Left ventricle myocardium superior (tissue), 1 donor: Measurements from ENCODE around the gene ANO6. TPM values are rescaled to one million over a fixed set of nuclear protein-coding genes. Genes with fewer than 3 reads are reported as not detected.

Source experiments
- ATAC-seq: fragments of 200-7000 bp; cut with Tn5 transposase; one replicate; pipeline ENCODE4 v1.9.1; 2020; ENCODE audit warnings: mild to moderate bottlenecking, moderate library complexity
- DNase-seq: peaks from one replicate; pipeline ENCODE4 v3.0.0-alpha.2; 2020
- intact Hi-C: fragments of 100-400 bp; cut with micrococcal nuclease; formaldehyde crosslinking; loops from one replicate; pipeline ENCODE4 v1.11.0; 2022
- total RNA-seq: library from RNA; stranded (reverse); fragmentation: NEBNext Ultra II Directional; extraction: Animal tissue kit (Norgen Biotek cat#: 25700); gene quantifications from one replicate; pipeline ENCODE4 v1.2.1, GENCODE V29; 2021
- donor health status: DM: no; HTN: yes; CAD: no; lungs with severe emphysema.

The ANO6 gene
- total RNA-seq, 1 donor from 2014 or later: 44.9 TPM

DNA sequence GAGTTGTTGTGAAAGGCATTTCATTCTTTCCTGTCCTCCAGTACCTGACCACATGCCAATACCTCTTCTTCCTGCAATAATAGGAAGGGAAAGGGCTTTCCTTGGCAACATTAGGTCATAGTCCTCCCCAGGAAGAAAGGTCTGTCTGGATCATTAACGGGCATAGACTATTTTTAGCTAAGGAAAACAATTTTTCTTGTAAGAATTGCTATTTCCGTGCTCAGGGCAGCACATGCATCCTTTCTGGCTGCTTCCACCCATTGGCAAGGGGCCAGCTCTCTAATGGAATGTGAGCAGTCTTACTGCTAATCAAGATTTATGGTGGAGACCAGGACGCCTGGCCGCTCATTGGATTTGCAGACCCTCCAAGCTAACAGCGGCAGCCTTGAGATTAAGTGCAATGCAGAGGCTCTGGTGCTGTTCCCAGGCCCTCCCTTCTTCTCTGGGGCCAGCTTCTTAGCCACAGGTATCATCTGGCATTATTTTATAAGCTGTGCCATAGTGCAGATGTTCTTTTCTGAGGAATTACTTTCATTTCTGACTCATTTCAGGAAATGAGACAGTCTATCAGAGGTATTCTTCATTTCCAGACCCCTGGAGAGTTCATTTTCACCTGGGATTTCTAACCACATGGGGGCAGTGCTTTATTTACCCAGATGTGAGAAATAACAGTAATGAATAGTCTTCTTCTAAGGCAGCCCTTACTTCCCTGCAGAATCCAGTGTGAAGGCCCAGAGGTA is 52.9 kb downstream of the ANO6 start:
- DNase-seq (peak; percentile 81), ATAC-seq (peak; percentile 76)
- intact Hi-C loops: no loop called here

GRCh38 chr12:45269412-45269751 is 53.5 kb downstream of the ANO6 start:
- ATAC-seq (no peak), DNase-seq (no peak)
- intact Hi-C loops: no loop called here

- ATAC-seq (no peak), DNase-seq (no peak)
- intact Hi-C loops: no loop called here
Measured at GRCh38 chr12:45270951-45271350, 55.1 kb downstream of the ANO6 start.

DNA sequence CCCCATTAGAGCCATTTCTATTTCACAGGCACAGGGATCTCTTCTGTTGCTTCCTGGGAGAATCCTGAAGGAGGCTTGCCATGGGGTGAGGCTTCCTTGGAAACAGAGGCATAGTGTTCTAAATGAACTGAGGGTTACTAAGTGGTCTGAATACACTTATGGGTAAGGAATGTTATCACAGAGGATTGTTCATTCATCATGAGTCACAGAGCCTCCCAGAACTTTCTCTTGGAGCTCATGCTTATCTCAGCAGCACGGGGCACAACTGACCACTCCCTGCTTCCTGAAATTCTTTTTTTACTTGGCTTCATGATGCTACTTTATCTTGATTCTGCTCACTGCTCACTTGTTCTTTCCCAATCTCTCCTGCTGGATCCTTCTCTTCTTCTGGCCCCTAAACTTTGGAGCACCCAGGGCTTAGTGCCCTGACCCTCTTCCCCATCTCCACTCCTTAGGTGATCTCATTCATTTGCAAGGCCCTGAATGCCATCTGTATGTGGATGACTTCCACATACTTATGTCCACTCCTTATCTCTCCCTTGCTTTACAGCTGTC is 57.9 kb downstream of the ANO6 start:
- intact Hi-C loops: no loop called here

DNA sequence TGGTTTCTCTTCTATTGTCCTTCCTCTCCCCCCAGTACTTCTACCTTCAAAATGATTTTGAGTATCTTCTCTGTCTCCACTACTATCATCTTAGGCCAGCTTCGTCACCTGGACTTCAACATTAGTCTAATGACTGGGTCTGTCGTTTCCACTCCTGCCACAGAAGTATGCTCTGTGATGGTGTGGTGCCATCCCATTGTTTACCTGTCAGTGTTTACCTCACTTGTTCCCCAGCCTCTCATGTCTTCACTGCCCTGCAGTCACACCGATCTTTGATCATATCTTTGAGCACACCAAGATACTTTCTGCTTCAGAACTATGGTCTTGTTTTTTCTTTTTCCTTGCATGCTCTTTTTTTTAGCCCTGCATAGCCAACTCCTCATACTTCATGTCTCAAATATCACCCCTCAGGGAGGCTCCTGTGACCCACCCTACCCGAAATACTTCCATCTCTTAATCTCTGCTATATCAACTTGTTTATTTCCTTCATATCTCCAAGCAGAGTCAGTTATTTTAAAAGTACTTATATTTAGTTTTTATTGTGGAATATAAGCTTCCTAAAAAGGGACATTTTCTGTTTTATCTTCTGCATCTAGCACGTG is 60.4 kb downstream of the ANO6 start:
- ATAC-seq (no peak), DNase-seq (no peak)
- intact Hi-C loops: no loop called here

More for the DNA sequence above, 57.9 kb downstream of the ANO6 start:
- ATAC-seq: peak; percentile 87
- DNase-seq: peak; percentile 35

- intact Hi-C loops: no loop called here
- no peak for DNase-seq
- ATAC-seq: no peak
Measured at GRCh38 chr12:45278447-45278846, 62.6 kb downstream of the ANO6 start.

GRCh38 chr12:45279931-45280830 is 64.3 kb downstream of the ANO6 start:
- DNase-seq: no peak
- intact Hi-C loops: no loop called here
- ATAC-seq: peak; percentile 49

DNA sequence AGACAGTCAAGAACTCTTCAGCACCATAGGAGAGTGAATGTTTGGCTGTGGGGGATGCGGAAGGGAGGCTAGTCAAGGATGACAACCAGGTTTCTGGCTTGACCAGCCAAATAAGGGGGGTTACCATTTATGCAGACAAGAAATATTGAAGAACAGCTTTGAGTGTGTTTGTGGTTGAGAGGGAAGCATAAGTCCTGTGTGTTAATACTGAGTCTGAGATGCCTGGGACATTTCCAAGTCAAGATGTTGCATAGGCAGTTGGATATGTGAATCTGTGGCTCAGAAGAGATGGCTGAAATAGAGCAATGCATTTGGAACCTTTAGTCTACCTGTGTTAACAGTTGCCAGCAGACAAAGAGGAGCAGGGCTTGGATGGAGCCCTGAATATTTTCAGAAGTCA is 66.1 kb downstream of the ANO6 start:
- no peak for ATAC-seq
- intact Hi-C loops: no loop called here
- no peak for DNase-seq

DNA sequence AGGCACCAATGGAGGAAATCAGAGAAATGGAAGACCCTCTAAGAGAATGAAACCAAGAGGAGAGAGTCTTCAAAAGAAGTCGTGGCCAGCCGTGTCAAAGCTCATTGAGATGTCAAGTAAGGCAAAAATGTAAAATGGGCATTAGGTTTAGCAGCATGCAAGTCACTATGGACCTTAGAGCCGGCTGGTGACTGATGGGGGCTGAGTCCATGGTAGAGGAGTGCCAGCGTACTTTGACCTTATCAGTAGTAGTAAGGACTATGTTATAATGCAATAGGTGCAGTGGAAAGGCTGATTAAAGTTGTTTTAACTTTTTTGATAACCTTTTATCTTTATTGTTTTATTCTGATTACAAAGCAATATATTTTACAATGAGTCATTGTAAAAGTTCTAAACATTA is 66.5 kb downstream of the ANO6 start:
- ATAC-seq: no peak
- no peak for DNase-seq
- intact Hi-C loops: no loop called here

DNA sequence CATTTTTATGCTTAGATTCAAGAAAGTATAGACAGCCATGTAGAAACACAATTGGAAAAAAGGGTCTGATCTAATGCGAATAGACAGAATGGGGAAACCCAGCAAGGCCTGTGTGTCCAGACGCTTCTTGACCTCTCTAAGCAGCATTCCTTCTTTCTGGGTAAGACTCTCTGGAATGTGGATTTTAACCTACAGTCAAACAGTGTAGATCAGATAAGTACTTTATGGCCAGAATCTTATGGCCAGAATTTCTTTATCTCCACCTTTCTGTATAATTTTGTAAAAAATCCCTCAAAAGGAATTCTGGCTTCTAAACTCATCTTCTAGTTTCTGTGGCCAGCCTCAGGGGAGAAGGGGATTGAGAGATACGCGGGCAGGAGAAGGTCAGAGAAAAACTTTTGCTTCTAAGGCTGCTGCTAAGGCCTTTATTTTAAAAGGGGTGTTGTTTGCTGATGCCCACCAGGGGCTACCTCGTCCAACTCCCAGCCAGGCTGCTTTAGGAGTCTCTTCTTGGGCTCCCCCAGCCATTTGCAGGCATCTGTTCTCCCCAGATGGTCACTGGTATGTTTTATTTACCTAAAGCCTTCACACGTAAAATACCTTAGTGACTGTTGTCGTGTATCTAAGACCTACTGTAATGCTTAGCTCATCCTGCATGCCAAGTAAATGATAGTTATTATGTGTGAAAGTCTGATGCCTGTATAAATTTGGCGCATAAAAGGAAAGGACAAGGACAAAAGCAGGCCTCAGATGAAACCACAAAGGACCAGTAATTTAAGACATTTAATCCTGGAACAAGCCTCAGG is 68.4 kb downstream of the ANO6 start:
- intact Hi-C loops: no loop called here
- ATAC-seq (no peak), DNase-seq (no peak)

DNA sequence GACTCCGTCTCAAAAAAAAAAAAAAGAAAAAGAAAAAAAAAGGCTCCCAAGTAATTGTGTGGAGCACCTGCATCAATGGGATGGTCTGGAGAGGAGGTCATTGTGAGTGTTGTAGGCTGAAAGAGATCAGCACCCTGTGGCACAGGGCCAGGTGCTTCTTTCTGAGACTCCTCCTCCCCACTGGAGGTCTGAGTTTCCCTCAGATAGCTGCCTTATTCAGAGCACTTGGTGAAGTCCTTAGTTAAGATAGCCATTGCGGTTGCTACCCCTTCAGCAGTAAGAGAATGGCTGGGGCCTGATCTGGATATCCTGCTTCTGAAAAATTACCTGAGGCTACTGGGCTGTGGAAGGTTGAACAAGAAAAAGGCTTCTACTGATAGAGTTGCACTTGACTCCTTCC is 69.8 kb downstream of the ANO6 start:
- DNase-seq (peak; percentile 33), ATAC-seq (no peak)
- intact Hi-C loops: no loop called here

DNA sequence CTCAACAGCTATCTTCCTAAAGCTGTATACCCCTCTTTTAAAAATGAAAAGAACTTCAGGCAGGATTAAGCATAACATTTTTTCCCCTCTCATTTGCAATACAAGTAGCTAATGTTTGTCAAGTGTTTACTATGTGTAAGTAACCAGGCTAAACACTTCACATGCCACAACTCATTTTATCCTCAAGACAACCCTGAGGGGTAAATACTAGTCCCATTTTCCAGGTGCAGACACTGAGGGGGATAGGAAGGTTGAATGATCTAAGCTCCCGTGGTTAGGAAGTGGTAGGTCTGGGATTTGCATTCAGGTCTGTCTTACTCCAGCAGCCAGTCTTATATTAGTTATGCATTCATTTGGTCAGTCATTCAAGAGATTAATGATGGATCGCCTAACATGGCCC is 70.7 kb downstream of the ANO6 start:
- no peak for ATAC-seq
- DNase-seq: no peak
- intact Hi-C loops: no loop called here

DNA sequence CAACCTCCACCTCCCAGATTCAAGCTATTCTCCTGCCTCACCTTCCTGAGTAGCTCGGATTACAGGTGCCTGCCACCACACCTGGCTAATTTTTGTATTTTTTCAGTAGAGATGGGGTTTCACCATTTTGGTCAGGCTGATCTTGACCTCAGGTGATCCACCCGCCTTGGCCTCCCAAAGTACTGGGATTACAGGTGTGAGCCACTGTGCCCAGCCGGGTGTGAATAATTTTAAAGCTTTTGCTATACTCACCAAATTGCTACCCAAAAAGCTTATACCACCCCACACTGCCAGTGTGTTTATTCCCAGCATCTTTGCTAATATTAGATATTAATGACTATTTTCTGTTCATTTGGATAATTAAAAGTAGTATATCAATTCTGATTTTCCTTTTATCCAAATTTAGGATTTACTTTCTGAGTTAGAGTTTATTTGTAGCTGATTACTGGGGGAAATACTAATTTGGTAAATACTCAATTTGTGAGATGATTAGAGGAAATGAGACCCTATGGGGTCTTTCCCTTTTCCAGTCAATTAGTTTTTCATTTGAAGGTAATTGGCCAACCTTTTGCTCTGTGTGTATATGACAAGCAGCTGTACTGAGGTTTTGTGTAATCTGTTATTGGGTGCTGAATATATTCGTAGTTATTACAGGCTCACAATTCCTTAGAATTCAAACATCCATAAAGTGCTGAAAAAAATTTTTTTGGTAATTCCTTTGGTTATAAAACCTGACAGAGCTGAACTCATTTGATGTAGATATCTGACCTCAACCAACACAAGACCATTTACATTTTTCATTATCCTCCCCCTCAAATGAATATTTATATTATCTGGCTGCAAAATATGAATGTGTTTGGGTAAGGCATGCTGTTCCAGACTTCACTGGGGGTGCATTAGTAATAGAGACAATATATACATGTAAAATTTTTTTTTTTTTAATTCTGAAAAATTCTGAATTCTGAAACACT is 73.6 kb downstream of the ANO6 start:
- DNase-seq (no peak), ATAC-seq (no peak)
- intact Hi-C loops: no loop called here

DNA sequence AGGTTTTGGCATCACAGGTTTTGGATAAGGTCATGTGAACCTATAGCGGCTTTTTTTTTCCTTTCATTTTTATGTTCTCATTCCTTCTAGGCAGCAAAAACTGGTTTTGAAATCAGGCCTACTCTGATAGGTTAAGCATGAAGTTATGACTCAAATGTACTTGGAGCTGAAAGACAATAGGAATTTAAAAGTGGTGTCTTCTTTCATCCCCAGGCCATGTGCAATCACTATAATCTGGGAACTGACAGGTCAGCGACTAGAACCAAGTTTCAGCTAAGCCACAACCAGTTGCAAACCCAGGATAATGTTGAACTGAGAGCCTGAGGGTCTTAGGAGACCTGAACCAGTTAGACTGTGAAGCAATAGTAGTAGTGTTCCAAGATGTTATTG is 74.3 kb downstream of the ANO6 start:
- ATAC-seq: no peak
- no peak for DNase-seq
- intact Hi-C loops: no loop called here

GRCh38 chr12:45291518-45291917 is 75.6 kb downstream of the ANO6 start:
- ATAC-seq: no peak
- no peak for DNase-seq
- intact Hi-C loops: no loop called here

- peak; percentile 32 for DNase-seq
- intact Hi-C loops: no loop called here
- ATAC-seq: peak; percentile 88
Measured at GRCh38 chr12:45292486-45293195, 76.7 kb downstream of the ANO6 start.

- intact Hi-C loops: no loop called here
- no peak for DNase-seq
- ATAC-seq: no peak
Measured at GRCh38 chr12:45294906-45295305, 79.0 kb downstream of the ANO6 start.
